ENCODE measurements around the gene METTL24. TPM values are rescaled to one million over a fixed set of nuclear protein-coding genes. Genes with fewer than 3 reads are reported as not detected.

METTL24 gene
- total and polyA plus RNA-seq, 4 donors, result 3.9 to 14.3 (median 8.5) TPM

GRCh38 chr6:110334423-110335180, 23.5 kb downstream of the METTL24 start:
- Histone ChIP-seq H3K27ac (ENCODE audit: low read depth in 1 of 2, low read length in 2 of 2) (no peak overlapping the region), H3K4me1 (ENCODE audit: control insufficient read depth in 1 of 2, insufficient read depth in 2 of 2, low read length in 2 of 2) (no peaks in the 10 kb centered on the region)

GRCh38 chr6:110332281-110332680, 25.9 kb downstream of the METTL24 start:
- no peaks in the 10 kb centered on the region for H3K27me3 ChIP-seq (ENCODE audit: control insufficient read depth in 1 of 2, insufficient read depth in 2 of 2, low read length in 1 of 2)

More at GRCh38 chr6:110334423-110335180, 23.5 kb downstream of the METTL24 start:
- intact Hi-C loops (cut with DNase I), result loop anchor here in 1 of 2 donors (5.0 kb wide), 1 partner anchor 43 kb away; no protein-coding TSS in a partner anchor
- DNase-seq (no peak), ATAC-seq (ENCODE audit: low FRiP score) (no peak)
- Histone ChIP-seq H3K36me3 (ENCODE audit: control insufficient read depth in 1 of 2, insufficient read depth in 2 of 2, low read length in 1 of 2) (no peaks in the 10 kb centered on the region), H3K27me3 (ENCODE audit: control insufficient read depth in 1 of 2, insufficient read depth in 2 of 2, low read length in 1 of 2) (no peaks in the 10 kb centered on the region), H3K4me3 (ENCODE audit: low read length in 2 of 2) (no peak overlapping the region), H3K9me3 (ENCODE audit: control insufficient read depth, low read length) (no peaks in the 10 kb centered on the region)
- 54 to 60% methylated on average over 9 of the region's 9 CpGs for WGBS, 2 donors

GRCh38 chr6:110331816-110332215, 26.3 kb downstream of the METTL24 start:
- intact Hi-C loops (cut with DNase I), result loop anchor here in 1 of 2 donors (5.0 kb wide), 1 partner anchor 45 kb away; no protein-coding TSS in a partner anchor
- Histone ChIP-seq H3K27ac (ENCODE audit: low read depth in 1 of 2, low read length in 2 of 2) (no peak overlapping the region), H3K36me3 (ENCODE audit: control insufficient read depth in 1 of 2, insufficient read depth in 2 of 2, low read length in 1 of 2) (no peaks in the 10 kb centered on the region), H3K27me3 (ENCODE audit: control insufficient read depth in 1 of 2, insufficient read depth in 2 of 2, low read length in 1 of 2) (no peaks in the 10 kb centered on the region), H3K9me3 (ENCODE audit: control insufficient read depth, low read length) (no peaks in the 10 kb centered on the region), H3K4me1 (ENCODE audit: control insufficient read depth in 1 of 2, insufficient read depth in 2 of 2, low read length in 2 of 2) (peaks cover 0 to 2% of the 10 kb centered on the region in 2 donors), H3K4me3 (ENCODE audit: low read length in 2 of 2) (no peak overlapping the region)
- DNase-seq (no peak), ATAC-seq (ENCODE audit: low FRiP score) (peak; percentile 11)
- WGBS, 2 donors, result 16 to 20% methylated on average over 4 of the region's 4 CpGs

More at GRCh38 chr6:110332281-110332680, 25.9 kb downstream of the METTL24 start:
- Histone ChIP-seq H3K4me3 (ENCODE audit: low read length in 2 of 2) (no peak overlapping the region), H3K9me3 (ENCODE audit: control insufficient read depth, low read length) (no peaks in the 10 kb centered on the region), H3K4me1 (ENCODE audit: control insufficient read depth in 1 of 2, insufficient read depth in 2 of 2, low read length in 2 of 2) (peaks cover 0 to 2% of the 10 kb centered on the region in 2 donors), H3K27ac (ENCODE audit: low read depth in 1 of 2, low read length in 2 of 2) (no peak overlapping the region), H3K36me3 (ENCODE audit: control insufficient read depth in 1 of 2, insufficient read depth in 2 of 2, low read length in 1 of 2) (no peaks in the 10 kb centered on the region)
- no peak for ATAC-seq (ENCODE audit: low FRiP score)
- DNase-seq, result no peak
- intact Hi-C loops (cut with DNase I), result loop anchor here in 1 of 2 donors (5.0 kb wide), 1 partner anchor 45 kb away; no protein-coding TSS in a partner anchor
- WGBS, 2 donors, result 85 to 87% methylated on average over 6 of the region's 6 CpGs

GRCh38 chr6:110331390-110331789, 26.8 kb downstream of the METTL24 start:
- Histone ChIP-seq H3K36me3 (ENCODE audit: control insufficient read depth in 1 of 2, insufficient read depth in 2 of 2, low read length in 1 of 2) (no peaks in the 10 kb centered on the region), H3K4me1 (ENCODE audit: control insufficient read depth in 1 of 2, insufficient read depth in 2 of 2, low read length in 2 of 2) (peaks cover 0 to 2% of the 10 kb centered on the region in 2 donors), H3K4me3 (ENCODE audit: low read length in 2 of 2) (no peak overlapping the region), H3K9me3 (ENCODE audit: control insufficient read depth, low read length) (no peaks in the 10 kb centered on the region), H3K27ac (ENCODE audit: low read depth in 1 of 2, low read length in 2 of 2) (no peak overlapping the region), H3K27me3 (ENCODE audit: control insufficient read depth in 1 of 2, insufficient read depth in 2 of 2, low read length in 1 of 2) (no peaks in the 10 kb centered on the region)
- intact Hi-C loops (cut with DNase I), result loop anchor here in 1 of 2 donors (5.0 kb wide), 1 partner anchor 46 kb away; no protein-coding TSS in a partner anchor
- DNase-seq (no peak), ATAC-seq (ENCODE audit: low FRiP score) (no peak)
- 83% methylated on average over 3 of the region's 3 CpGs for WGBS, 2 donors

GRCh38 chr6:110329714-110330436, 28.3 kb downstream of the METTL24 start:
- 43 to 46% methylated on average over 19 of the region's 19 CpGs for WGBS, 2 donors
- ATAC-seq (ENCODE audit: low FRiP score) (peak; percentile 55), DNase-seq (no peak)
- Histone ChIP-seq H3K4me3 (ENCODE audit: low read length in 2 of 2) (peak overlapping the region; percentile 14 to 26), H3K36me3 (ENCODE audit: control insufficient read depth in 1 of 2, insufficient read depth in 2 of 2, low read length in 1 of 2) (no peaks in the 10 kb centered on the region), H3K4me1 (ENCODE audit: control insufficient read depth in 1 of 2, insufficient read depth in 2 of 2, low read length in 2 of 2) (peaks cover 0 to 2% of the 10 kb centered on the region in 2 donors), H3K27ac (ENCODE audit: low read depth in 1 of 2, low read length in 2 of 2) (peak overlapping the region in 1 of 2 donors; percentile 83), H3K9me3 (ENCODE audit: control insufficient read depth, low read length) (no peaks in the 10 kb centered on the region), H3K27me3 (ENCODE audit: control insufficient read depth in 1 of 2, insufficient read depth in 2 of 2, low read length in 1 of 2) (no peaks in the 10 kb centered on the region)
- intact Hi-C loops (cut with DNase I), result loop anchor here in 1 of 2 donors (5.0 kb wide), 1 partner anchor 47 kb away; no protein-coding TSS in a partner anchor

GRCh38 chr6:110329348-110329713, 28.8 kb downstream of the METTL24 start:
- DNase-seq (no peak), ATAC-seq (ENCODE audit: low FRiP score) (peak; percentile 55)
- intact Hi-C loops (cut with DNase I), result no loop called here
- peak overlapping the region in 1 of 2 donors; percentile 83 for H3K27ac ChIP-seq (ENCODE audit: low read depth in 1 of 2, low read length in 2 of 2)
- WGBS, 2 donors, result 20 to 31% methylated on average over 7 of the region's 7 CpGs
- peaks cover 0 to 2% of the 10 kb centered on the region in 2 donors for H3K4me1 ChIP-seq (ENCODE audit: control insufficient read depth in 1 of 2, insufficient read depth in 2 of 2, low read length in 2 of 2)
- H3K4me3 ChIP-seq (ENCODE audit: low read length in 2 of 2), result peak overlapping the region in 1 of 2 donors; percentile 14
- H3K36me3 ChIP-seq (ENCODE audit: control insufficient read depth in 1 of 2, insufficient read depth in 2 of 2, low read length in 1 of 2), result no peaks in the 10 kb centered on the region
- H3K27me3 ChIP-seq (ENCODE audit: control insufficient read depth in 1 of 2, insufficient read depth in 2 of 2, low read length in 1 of 2), result no peaks in the 10 kb centered on the region
- no peaks in the 10 kb centered on the region for H3K9me3 ChIP-seq (ENCODE audit: control insufficient read depth, low read length)

GRCh38 chr6:110328259-110328658, 29.9 kb downstream of the METTL24 start:
- H3K4me1 ChIP-seq (ENCODE audit: control insufficient read depth in 1 of 2, insufficient read depth in 2 of 2, low read length in 2 of 2), result peaks cover 0 to 2% of the 10 kb centered on the region in 2 donors
- ATAC-seq (ENCODE audit: low FRiP score) (no peak), DNase-seq (no peak)
- no peaks in the 10 kb centered on the region for H3K27me3 ChIP-seq (ENCODE audit: control insufficient read depth in 1 of 2, insufficient read depth in 2 of 2, low read length in 1 of 2)
- no peak overlapping the region for H3K4me3 ChIP-seq (ENCODE audit: low read length in 2 of 2)
- H3K36me3 ChIP-seq (ENCODE audit: control insufficient read depth in 1 of 2, insufficient read depth in 2 of 2, low read length in 1 of 2), result no peaks in the 10 kb centered on the region
- WGBS, 2 donors, result 21 to 35% methylated on average over 2 of the region's 2 CpGs
- H3K9me3 ChIP-seq (ENCODE audit: control insufficient read depth, low read length), result no peaks in the 10 kb centered on the region
- H3K27ac ChIP-seq (ENCODE audit: low read depth in 1 of 2, low read length in 2 of 2), result peak overlapping the region in 1 of 2 donors; percentile 68
- intact Hi-C loops (cut with DNase I), result no loop called here

- Histone ChIP-seq H3K27ac (ENCODE audit: low read depth in 1 of 2, low read length in 2 of 2) (no peak overlapping the region), H3K9me3 (ENCODE audit: control insufficient read depth, low read length) (no peaks in the 10 kb centered on the region), H3K36me3 (ENCODE audit: control insufficient read depth in 1 of 2, insufficient read depth in 2 of 2, low read length in 1 of 2) (no peaks in the 10 kb centered on the region), H3K4me3 (ENCODE audit: low read length in 2 of 2) (no peak overlapping the region), H3K27me3 (ENCODE audit: control insufficient read depth in 1 of 2, insufficient read depth in 2 of 2, low read length in 1 of 2) (no peaks in the 10 kb centered on the region), H3K4me1 (ENCODE audit: control insufficient read depth in 1 of 2, insufficient read depth in 2 of 2, low read length in 2 of 2) (peaks cover 0 to 2% of the 10 kb centered on the region in 2 donors)
- ATAC-seq (ENCODE audit: low FRiP score) (no peak), DNase-seq (no peak)
- WGBS, 2 donors, result 80 to 91% methylated on average over 3 of the region's 3 CpGs
- intact Hi-C loops (cut with DNase I), result no loop called here
Observed at GRCh38 chr6:110327391-110327790, 30.8 kb downstream of the METTL24 start.
